ENCODE results near the gene LTBP1.
"Not testable (repeated sequence)": the region's sequence is repeated elsewhere in the genome, so short reads cannot be mapped to it uniquely, and the experiment has no call there.

DNA sequence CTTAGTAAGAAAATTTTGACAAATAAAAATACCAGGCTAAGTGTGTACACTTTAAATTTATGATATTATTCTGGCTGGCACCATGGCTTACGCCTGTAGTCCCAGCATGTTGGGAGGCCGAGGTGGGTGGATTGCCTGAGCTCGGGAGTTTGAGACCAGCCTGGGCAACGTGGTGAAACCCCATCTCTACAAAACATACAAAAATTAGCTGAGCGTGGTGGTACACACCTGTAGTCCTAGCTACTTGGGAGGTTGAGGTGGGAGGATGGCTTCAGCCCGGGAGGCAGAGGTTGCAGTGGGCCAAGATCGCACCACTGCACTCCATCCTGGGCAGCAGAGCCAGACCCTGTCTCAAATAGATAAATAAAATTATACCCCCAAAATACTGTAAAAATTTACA lies 421.8 kb downstream of the LTBP1 start:
- TF ChIP-seq, protein P1, sequence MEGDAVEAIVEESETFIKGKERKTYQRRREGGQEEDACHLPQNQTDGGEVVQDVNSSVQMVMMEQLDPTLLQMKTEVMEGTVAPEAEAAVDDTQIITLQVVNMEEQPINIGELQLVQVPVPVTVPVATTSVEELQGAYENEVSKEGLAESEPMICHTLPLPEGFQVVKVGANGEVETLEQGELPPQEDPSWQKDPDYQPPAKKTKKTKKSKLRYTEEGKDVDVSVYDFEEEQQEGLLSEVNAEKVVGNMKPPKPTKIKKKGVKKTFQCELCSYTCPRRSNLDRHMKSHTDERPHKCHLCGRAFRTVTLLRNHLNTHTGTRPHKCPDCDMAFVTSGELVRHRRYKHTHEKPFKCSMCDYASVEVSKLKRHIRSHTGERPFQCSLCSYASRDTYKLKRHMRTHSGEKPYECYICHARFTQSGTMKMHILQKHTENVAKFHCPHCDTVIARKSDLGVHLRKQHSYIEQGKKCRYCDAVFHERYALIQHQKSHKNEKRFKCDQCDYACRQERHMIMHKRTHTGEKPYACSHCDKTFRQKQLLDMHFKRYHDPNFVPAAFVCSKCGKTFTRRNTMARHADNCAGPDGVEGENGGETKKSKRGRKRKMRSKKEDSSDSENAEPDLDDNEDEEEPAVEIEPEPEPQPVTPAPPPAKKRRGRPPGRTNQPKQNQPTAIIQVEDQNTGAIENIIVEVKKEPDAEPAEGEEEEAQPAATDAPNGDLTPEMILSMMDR (IDR thresholded peaks at IDR 0.05): not testable (repeated sequence)
- not testable (repeated sequence) for TF ChIP-seq POLR2A, POLR2AphosphoS5 (IDR thresholded peaks at IDR 0.05)
